ENCODE results near the gene ZNF273. TPM values are rescaled to one million over a fixed set of nuclear protein-coding genes. Genes with fewer than 3 reads are reported as not detected.

ZNF273 gene
- total RNA-seq, 1 donor = 3.7 TPM

- TF ChIP-seq CTCF (IDR thresholded peaks at IDR 0.05; ENCODE audit: insufficient read depth, low read length) = no peak
- DNase-seq (ENCODE audit: low read depth) = no peak
- H3K4me3 ChIP-seq (ENCODE audit: low read depth, low read length) = no peak overlapping the region
Observed at GRCh38 chr7:64873155-64873500, 29.9 kb upstream of the ZNF273 start.

DNA sequence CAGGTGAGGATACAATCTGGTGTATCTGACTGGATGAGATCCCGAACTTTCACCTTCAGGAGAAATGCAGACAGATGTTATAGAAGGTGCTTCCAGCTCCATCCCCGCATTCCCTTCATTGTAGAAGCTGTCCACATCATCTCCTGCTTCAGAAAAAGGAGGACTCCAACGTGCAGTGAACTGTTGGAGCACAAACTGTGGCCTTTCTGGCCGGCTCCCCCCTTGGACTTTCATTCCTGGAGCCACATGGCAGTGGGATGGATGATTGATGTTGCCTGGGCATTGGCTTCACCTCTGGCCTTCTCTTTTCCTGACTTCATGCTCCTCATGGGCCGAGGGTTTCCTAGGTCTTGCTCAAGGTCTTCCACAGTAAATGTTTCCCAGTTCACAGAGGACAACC lies 29.6 kb upstream of the ZNF273 start:
- TF ChIP-seq CTCF (IDR thresholded peaks at IDR 0.05; ENCODE audit: insufficient read depth, low read length) = no peak
- no peak for DNase-seq (ENCODE audit: low read depth)
- H3K4me3 ChIP-seq (ENCODE audit: low read depth, low read length) = no peak overlapping the region

- no peak for DNase-seq (ENCODE audit: low read depth)
- H3K4me3 ChIP-seq (ENCODE audit: low read depth, low read length) = no peak overlapping the region
- TF ChIP-seq CTCF (IDR thresholded peaks at IDR 0.05; ENCODE audit: insufficient read depth, low read length) = no peak
Observed at GRCh38 chr7:64874114-64874513, 29.0 kb upstream of the ZNF273 start.

- H3K4me3 ChIP-seq (ENCODE audit: low read depth, low read length) = no peak overlapping the region
- TF ChIP-seq CTCF (IDR thresholded peaks at IDR 0.05; ENCODE audit: insufficient read depth, low read length) = no peak
- DNase-seq (ENCODE audit: low read depth) = no peak
Observed at GRCh38 chr7:64874562-64875250, 28.4 kb upstream of the ZNF273 start.

DNA sequence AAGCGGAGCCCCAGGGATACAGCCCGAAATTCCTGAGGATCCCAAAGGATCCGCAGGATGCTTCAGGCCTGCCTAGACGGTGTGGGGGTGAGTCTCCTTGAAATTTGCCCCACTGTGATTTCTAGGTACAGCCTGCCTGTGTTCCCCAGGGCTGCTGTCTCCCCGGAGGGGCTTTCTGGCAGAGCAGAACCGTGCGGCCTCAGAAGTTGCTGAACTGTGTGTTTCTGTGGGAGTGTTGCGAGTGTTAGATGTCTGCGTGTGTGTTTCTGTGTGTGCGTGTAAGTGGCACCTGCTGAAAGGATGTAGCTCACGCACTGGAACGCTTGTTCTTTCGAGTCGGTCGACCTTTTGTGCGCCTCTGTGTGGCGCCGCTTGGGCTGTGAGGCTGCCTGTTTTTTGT lies 27.8 kb upstream of the ZNF273 start:
- no peak overlapping the region for H3K4me3 ChIP-seq (ENCODE audit: low read depth, low read length)
- TF ChIP-seq CTCF (IDR thresholded peaks at IDR 0.05; ENCODE audit: insufficient read depth, low read length) = no peak
- DNase-seq (ENCODE audit: low read depth) = no peak

- TF ChIP-seq CTCF (IDR thresholded peaks at IDR 0.05; ENCODE audit: insufficient read depth, low read length) = no peak
- DNase-seq (ENCODE audit: low read depth) = no peak
- no peak overlapping the region for H3K4me3 ChIP-seq (ENCODE audit: low read depth, low read length)
Observed at GRCh38 chr7:64875658-64876406, 27.2 kb upstream of the ZNF273 start.

Measured in fibroblast of the aortic adventitia (primary cell).